GM06990 (cell line): ENCODE data around the gene SIM2.

Experiments
- DNase-seq: peaks from one replicate; pipeline ENCODE4 v3.0.0-alpha.2; 2011; ENCODE audit not compliant: insufficient read length; ENCODE audit errors: extremely low read depth
- H3K27me3 ChIP-seq: replicated peaks from 2 replicates; pipeline ENCODE4 v1.6.0; 2011; ENCODE audit warnings: low read length; ENCODE audit not compliant: control insufficient read depth, insufficient read depth
- H3K36me3 ChIP-seq: 2 replicates; pipeline ENCODE4 v1.5.1; 2011; ENCODE audit warnings: low read length; ENCODE audit not compliant: control insufficient read depth, insufficient read depth
- H3K4me3 ChIP-seq: replicated peaks from 2 replicates; pipeline ENCODE4 v1.5.1; 2011; ENCODE audit warnings: low read depth, mild to moderate bottlenecking, control low read depth, low read length
- TF ChIP-seq, protein P1 (sequence below): IDR thresholded peaks from 2 replicates; pipeline ENCODE4 v1.5.1; 2011; ENCODE audit warnings: low read length, control low read depth, mild to moderate bottlenecking, inconsistent platforms; ENCODE audit not compliant: insufficient read depth, poor library complexity, severe bottlenecking

The SIM2 gene

DNA sequence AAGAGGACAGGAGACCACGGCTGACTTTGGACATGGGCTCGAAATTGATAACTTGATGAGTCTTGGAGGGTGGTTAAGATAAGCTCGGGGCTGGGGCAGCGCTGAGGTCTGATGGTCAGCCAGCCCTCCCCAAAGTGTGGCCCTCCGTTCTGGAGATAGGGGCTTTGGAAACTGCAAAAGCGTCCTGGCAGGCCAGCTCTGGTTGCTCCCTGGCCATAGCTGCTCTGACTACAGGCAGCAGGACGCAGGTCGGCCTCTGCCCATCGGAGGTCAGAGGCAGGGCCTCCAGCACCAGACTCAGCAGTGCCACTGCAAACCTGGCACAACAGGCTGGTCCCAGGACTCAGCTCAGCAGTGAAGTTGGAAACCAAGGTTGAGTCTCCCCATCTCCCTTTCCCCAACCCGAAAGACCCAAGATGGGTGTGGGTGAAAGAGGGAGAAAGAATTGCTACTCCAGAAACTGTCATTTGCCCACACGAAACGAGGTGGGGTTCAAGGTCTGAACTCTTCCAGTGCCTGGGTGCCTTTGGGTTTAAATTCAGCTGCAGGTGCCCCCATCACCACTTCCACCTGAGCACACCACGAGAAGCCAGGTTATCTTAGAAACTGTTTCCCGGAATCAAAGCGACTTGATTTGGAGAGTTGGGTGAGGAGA lies 4.8 kb downstream of the SIM2 start:
- H3K4me3 ChIP-seq = no peak overlapping the region
- TF ChIP-seq, protein P1, sequence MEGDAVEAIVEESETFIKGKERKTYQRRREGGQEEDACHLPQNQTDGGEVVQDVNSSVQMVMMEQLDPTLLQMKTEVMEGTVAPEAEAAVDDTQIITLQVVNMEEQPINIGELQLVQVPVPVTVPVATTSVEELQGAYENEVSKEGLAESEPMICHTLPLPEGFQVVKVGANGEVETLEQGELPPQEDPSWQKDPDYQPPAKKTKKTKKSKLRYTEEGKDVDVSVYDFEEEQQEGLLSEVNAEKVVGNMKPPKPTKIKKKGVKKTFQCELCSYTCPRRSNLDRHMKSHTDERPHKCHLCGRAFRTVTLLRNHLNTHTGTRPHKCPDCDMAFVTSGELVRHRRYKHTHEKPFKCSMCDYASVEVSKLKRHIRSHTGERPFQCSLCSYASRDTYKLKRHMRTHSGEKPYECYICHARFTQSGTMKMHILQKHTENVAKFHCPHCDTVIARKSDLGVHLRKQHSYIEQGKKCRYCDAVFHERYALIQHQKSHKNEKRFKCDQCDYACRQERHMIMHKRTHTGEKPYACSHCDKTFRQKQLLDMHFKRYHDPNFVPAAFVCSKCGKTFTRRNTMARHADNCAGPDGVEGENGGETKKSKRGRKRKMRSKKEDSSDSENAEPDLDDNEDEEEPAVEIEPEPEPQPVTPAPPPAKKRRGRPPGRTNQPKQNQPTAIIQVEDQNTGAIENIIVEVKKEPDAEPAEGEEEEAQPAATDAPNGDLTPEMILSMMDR = no peak
- peaks cover 11% of the 10 kb centered on the region for H3K27me3 ChIP-seq
- no peaks in the 10 kb centered on the region for H3K36me3 ChIP-seq
- no peak for DNase-seq

DNA sequence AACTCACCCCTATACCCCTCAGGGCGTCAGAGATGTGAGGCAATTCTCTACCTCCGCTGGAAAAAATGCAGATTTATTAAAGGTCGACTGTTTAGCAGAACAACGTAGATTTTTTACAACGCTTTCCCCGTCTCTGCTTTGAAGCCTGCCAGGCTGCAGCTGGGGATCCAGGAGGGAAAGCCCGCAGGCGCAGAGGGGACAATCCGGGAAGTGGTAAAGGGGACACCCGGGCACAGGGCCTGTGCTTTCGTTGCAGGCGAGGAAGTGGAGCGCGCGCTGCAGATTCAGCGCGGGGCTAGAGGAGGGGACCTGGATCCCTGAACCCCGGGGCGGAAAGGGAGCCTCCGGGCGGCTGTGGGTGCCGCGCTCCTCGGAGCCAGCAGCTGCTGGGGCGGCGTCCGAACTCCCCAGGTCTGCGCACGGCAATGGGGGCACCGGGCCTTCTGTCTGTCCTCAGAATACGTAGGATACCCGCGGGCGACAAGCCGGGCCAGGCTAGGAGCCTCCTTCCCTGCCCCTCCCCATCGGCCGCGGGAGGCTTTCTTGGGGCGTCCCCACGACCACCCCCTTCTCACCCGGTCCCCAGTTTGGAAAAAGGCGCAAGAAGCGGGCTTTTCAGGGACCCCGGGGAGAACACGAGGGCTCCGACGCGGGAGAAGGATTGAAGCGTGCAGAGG lies 5.5 kb downstream of the SIM2 start:
- TF ChIP-seq, protein P1 = no peak
- H3K4me3 ChIP-seq = no peak overlapping the region
- no peaks in the 10 kb centered on the region for H3K36me3 ChIP-seq

DNA sequence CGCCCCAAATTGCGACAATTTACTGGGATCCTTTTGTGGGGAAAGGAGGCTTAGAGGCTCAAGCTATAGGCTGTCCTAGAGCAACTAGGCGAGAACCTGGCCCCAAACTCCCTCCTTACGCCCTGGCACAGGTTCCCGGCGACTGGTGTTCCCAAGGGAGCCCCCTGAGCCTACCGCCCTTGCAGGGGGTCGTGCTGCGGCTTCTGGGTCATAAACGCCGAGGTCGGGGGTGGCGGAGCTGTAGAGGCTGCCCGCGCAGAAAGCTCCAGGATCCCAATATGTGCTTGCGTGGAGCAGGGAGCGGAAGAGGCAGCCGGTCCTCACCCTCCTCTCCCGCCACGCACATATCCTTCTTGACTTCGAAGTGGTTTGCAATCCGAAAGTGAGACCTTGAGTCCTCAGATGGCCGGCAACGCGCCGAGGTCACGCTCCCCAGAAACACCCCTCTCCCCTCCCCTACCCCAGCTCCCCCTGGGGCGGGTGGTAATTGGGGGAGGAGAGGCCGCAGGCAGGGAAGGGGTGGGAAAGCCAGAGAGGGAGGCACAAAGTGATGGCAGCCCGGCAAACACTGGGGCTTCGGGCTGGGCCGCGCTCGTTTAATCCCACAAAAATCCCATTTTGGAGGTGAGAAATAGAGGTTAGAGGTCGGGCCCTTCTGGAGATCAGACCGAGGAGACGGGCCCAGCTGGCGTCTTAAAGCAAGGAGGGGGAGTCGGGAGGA lies 6.2 kb downstream of the SIM2 start:
- Histone ChIP-seq H3K27me3 (peaks cover 11% of the 10 kb centered on the region), H3K36me3 (no peaks in the 10 kb centered on the region), H3K4me3 (no peak overlapping the region)
- TF ChIP-seq, protein P1 = no peak
- no peak for DNase-seq

More for the DNA sequence above, 5.5 kb downstream of the SIM2 start:
- DNase-seq = no peak
- peaks cover 11% of the 10 kb centered on the region for H3K27me3 ChIP-seq

DNA sequence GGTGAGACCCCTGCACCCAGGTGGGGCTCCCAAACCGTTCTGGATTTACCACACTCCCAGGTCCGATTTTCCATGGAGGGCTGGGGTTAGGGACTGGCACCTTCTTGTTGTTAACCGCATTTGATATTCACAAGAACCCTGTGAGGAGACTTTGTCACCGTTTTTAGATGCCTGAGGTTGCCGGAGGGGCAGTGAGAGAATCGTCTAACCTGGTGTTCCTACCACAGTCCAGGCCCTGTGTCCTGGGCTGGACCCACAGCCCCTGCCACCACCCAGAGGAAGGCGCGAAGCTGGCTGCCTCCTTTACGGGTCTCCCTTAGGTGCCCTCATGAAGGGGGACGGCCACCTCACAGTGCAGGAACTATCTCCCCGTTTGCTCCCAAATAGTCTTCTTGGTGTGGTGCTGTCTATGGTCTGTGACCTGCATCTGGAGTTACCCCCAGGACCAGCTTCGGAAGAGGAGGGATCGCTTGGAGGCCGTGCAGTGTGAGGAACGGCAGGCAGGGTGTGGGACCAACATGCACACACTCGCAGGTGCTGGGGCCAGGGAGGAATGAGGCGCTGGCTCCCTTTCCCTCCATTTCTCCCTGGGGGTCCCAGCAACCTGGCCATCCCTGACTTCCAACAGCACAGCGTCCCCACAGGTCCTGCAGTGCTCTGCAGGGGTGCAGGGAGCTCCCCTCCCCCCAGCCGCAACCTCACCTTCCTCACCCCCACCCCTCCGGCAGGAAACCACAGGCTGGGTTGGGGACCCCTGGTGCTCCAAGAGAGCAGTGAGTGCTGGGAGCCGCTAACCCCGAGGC lies 7.0 kb downstream of the SIM2 start:
- TF ChIP-seq, protein P1 = no peak
- Histone ChIP-seq H3K4me3 (no peak overlapping the region), H3K36me3 (no peaks in the 10 kb centered on the region), H3K27me3 (peaks cover 11% of the 10 kb centered on the region)
- DNase-seq = no peak

DNA sequence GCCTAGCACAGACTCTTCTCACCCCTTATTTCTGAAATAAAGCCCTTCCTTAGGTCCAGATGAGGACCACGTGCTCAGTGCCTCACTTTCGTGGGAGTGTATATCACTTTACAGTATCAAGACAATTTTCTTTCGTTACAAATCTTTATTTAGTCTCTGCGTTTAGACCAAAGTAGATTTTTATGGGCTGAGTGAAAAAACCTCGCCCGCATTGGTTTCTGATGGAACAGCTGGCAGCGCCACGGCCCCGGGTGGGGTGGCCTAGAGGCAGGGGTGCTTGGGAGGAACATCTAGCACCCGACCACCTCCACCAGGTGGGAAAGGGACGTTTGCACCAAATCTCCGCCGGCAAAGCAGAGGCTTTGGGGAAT lies 7.6 kb downstream of the SIM2 start:
- Histone ChIP-seq H3K4me3 (no peak overlapping the region), H3K36me3 (no peaks in the 10 kb centered on the region), H3K27me3 (peaks cover 9% of the 10 kb centered on the region)
- TF ChIP-seq, protein P1 = no peak
- no peak for DNase-seq
